Endometrial microvascular endothelial cells (primary cell): ENCODE results near the gene SVIP. TPM values are rescaled to one million over a fixed set of nuclear protein-coding genes. Genes with fewer than 3 reads are reported as not detected.

Source experiments
- in situ Hi-C: cut with HindIII; loops from 2 replicates; pipeline ENCODE4 v1.10.0; 2017; ENCODE audit warnings: low sequenced_read_pairs, low pct_unique_long_range_greater_than_20kb; ENCODE audit errors: inconsistent ontology term
- total RNA-seq: library from RNA; depleted of rRNA; stranded (reverse); fragments of >200 nt; gene quantifications from one replicate; pipeline ENCODE4 v1.2.3, GENCODE V29; 2015; ENCODE audit errors: inconsistent ontology term

The SVIP gene
- total RNA-seq, 1 donor from 2014 or later: 24.5 TPM

DNA sequence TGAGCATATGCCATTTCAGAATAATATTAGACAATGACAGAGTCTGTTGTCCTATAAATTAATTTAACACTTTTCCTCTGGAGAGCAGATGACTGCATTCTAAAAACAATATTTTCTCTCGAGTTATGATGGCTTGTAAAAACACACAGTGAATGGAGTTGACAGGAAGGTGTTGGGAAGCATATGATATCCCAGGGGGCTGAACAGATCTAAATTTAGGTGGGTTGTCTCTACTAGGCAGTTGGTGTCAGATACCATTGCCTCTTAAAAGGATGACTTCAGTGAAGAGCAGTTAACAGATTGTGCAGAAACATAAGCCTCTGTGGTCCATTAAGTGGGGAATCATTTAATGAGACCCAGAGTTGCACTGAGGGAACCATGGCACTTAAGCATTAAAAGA is 30.7 kb downstream of the SVIP start:
- in situ Hi-C loops: loop anchor here (25.0 kb wide), 1 partner anchor 462 kb away; the partner anchor contains the start of gene SLC17A6

DNA sequence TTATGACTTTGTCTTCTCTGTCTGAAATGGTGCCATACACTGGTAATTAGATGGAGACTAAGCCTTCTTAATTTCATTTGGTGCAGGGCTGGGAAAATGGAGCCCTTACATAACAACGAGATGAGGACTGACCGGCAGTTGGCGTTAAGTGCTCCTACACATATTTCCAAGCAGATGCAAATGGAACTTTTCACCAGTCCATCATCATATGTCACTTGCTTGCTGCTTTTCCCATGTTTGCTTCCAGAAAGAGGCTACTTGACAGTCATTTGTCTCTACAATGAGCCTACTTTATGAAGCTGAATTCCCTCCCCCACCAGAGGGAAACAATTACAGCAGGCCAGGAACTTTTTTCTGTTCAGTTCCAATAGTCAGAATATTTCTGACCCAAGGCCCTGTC is 32.6 kb downstream of the SVIP start:
- in situ Hi-C loops: loop anchor here (25.0 kb wide), 1 partner anchor 460 kb away; the partner anchor contains the start of gene SLC17A6

DNA sequence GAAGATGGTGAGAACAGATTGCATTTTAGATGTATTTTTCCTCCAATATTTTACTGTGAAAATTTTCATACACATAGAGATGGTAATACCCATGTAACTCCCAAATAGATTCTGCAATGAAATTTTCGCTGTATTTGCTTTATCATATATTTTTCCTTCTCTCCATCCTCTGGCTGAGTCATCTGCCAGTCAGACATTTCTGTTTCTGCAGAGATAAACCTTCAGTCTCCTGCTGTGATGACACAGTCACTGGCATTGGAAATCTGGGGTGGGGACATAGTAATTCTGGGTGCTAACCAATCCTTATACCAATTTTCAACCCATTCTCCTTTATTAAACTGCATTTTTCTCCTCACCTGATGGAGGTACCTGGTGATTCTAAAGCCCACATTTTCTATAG is 33.7 kb downstream of the SVIP start:
- in situ Hi-C loops: loop anchor here (25.0 kb wide), 1 partner anchor 459 kb away; the partner anchor contains the start of gene SLC17A6

DNA sequence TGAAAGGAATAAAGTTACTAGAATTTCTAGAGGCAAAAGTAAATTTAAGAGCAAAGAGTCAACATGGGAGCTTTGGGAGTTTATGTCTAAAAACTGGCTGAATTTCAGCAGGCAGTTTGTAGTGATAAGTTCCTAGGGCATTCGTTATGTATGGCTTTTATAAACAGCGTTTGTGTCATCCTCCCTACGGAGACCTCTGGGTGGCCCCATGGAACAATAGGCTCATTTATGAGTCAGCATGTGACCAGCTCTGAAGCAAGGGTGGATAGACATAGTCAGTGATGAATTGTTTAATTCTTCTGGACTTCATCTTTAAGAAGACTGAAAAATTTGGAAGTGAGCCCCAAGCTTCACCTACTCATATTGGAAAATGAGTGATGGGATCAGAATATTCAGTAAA is 37.1 kb downstream of the SVIP start:
- in situ Hi-C loops: loop anchor here (25.0 kb wide), 1 partner anchor 455 kb away; the partner anchor contains the start of gene SLC17A6

DNA sequence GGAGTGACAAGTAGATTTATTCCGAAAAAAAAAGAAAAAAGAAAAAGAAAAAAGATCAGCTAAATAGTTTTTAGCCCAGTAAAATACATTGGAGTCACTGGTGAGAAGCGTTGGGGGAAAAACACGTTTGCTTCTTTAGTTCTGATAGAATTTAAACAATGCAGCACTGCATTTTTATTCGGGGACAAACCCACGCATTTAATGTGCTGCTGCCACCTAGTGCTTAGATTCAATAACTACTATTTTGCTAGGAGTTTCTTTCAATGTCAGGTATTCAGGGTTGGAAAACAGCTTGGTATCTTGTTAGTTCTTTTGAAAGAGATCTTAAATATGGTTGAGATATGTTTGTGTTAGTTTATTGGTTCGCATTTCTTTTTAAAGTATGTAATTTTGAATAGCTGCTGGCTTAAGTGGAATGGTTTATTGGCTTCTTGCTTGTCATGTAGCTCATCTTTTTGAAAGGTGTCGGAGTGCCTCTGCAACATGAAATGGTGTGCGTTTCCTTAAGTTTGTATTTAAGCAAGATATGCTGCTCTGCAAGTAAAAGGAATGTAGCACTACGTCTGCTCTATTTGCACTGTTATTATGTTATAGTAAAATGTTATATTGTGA is 41.9 kb downstream of the SVIP start:
- in situ Hi-C loops: loop anchor here (25.0 kb wide), 1 partner anchor 450 kb away; the partner anchor contains the start of gene SLC17A6

DNA sequence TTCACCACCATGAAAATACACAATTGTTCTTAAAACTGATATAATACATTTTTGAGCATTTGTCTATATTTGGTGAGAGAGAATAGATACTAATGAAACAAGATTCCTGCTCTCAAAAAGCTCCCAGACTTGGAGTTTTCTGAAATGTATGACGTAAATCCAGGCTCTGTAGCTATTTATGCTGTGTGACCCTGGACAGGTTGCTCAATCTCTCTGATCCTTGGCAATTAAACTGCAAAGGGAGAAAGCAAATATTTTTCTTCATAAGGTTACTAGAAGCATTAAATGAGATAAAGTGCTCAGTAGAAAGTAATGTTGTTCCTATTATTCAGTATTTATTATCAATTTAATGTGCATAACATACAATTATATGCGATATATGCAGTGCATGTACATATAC is 42.5 kb downstream of the SVIP start:
- in situ Hi-C loops: loop anchor here (25.0 kb wide), 1 partner anchor 450 kb away; the partner anchor contains the start of gene SLC17A6

DNA sequence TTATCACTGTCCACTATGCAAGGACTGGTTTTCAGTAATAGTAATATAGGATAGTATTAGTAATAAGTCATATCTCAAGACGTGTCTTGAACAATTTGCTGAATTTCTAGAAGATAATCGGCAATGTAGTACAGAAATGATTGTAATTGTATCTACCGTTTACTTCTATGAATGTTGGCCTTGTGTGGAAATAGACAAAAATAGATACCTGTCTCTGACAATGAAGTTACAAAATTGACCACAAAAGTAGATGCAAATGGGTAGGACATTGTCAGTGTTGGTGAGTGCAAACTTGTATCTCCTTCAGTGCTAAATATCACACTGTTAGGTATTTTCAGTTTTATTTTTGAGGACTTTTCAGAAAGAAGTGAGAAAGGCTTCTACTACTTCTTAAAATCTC is 43.1 kb downstream of the SVIP start:
- in situ Hi-C loops: loop anchor here (25.0 kb wide), 1 partner anchor 449 kb away; the partner anchor contains the start of gene SLC17A6

DNA sequence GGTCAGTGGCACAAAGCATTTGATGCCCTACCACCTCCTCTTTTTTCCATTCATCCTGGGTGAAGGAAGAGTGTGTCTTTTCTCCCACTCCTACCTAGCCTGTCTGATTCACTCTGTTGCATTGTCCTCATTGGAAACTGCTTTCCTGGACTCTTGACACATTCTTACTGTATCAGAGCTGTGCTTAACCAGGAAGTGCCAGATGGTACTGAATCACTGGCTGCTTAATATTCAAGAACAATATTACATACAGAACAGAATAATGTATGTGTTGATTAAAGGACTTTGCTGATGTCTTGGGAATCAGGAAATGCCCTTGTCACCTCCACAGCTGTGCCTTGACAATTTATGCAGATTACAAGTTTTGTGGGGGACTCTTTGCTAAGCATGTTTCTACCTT is 44.4 kb downstream of the SVIP start:
- in situ Hi-C loops: loop anchor here (25.0 kb wide), 1 partner anchor 448 kb away; the partner anchor contains the start of gene SLC17A6

DNA sequence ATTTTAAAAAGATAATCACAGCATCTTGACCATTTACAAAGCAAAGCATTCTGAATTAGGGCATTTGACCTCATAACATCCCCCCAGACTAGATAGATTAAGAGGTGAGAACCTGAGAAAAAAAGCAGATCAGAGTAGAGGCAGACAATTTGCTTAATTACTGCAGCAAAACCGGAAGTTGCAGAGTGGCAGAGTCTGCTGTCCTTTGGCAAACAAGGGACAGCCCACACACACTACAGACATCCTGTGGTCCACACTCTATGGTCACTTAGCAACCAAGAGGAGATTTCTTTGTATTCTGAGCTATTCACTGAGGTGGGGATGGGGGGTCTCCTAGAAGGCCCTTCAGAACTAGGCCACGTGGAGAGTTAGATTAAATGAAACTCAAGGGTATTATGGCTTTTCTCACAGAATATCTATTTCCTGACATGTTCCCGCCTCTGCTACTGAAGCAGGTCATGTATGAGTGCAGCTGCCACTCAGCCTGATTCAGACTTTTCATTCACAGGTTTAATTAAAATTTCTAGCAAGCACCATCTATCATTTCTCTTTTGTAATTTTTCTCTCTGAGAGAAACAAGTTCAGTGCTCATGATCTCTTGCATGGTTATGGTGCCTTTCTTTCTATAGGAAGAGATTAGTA is 48.5 kb downstream of the SVIP start:
- in situ Hi-C loops: loop anchor here (25.0 kb wide), 1 partner anchor 444 kb away; the partner anchor contains the start of gene SLC17A6

DNA sequence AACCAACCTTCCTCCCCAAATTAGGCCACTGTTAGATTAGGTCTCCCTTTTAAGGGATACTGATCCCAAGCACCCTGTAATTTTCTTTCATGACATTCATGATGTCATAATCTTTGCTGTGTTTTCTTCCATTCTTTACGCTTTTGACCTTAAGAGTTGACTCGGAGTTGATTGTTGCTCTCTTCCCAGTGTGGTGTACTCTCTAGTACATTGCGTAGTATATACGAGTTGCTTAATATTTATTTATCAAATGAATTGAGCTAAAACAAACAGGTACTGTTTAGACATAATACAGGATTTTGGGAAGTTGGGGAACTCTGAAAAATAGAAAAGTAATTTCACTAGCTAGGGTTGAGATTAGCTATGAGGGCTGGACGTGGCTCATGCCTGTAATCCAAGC is 49.8 kb downstream of the SVIP start:
- in situ Hi-C loops: loop anchor here (25.0 kb wide), 1 partner anchor 443 kb away; the partner anchor contains the start of gene SLC17A6

DNA sequence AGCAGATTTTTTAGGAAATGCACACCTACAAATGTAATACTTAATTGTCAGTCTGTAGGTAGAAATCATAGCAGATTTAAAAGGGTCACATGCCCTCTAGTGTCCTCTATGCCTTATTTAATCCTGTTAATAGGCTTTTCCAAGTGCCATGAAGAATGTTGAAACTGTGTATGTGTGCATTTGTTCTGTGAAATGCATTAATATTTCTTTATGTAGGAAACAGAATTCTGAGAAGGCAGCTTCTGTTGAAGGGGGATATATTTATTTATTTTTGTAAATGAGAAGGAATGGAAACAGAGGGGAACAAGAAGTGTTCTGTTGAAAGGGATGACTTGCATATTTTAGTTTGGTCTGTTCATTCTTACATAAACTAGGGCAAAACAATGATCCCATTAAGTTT is 51.0 kb downstream of the SVIP start:
- in situ Hi-C loops: loop anchor here (25.0 kb wide), 1 partner anchor 441 kb away; the partner anchor contains the start of gene SLC17A6

DNA sequence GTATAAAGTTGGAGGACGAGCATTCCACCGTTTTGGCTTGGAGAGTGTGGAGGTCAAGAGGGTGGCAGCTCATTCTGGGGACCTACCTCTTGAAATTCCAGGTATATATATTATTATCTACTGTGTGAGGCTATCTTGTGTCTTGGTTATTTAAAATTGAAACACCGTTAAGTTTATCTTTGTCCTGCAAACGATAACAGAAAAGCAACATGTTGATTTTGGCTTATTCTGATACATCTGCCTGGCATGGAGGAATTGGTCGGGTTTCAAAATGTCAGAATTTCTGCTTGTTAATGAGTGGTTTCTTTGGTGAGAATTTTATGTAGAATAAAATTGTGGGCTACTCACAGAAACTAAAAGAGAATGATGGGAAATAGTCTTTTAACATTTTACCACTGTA is 54.4 kb downstream of the SVIP start:
- in situ Hi-C loops: loop anchor here (25.0 kb wide), 1 partner anchor 438 kb away; the partner anchor contains the start of gene SLC17A6

DNA sequence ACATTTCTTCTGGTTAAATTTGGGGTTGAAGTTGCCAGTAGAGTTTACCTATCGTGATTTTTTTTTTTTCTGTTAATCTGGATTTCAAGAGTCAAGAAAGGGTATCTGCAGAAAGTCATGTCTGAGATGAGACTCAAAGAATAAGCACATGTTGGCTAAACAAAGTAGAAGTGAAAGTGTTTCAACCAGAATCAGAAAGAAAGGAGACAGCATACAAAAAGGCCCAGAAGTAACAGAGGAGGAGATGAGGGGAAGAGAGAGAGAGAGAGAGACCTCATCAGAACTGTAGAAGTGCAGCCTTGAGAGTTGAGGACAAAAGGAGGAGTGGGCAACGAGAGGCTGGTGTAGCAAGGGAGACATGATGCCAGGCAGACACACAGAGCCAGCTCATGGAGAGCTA is 54.9 kb downstream of the SVIP start:
- in situ Hi-C loops: loop anchor here (25.0 kb wide), 1 partner anchor 437 kb away; the partner anchor contains the start of gene SLC17A6

DNA sequence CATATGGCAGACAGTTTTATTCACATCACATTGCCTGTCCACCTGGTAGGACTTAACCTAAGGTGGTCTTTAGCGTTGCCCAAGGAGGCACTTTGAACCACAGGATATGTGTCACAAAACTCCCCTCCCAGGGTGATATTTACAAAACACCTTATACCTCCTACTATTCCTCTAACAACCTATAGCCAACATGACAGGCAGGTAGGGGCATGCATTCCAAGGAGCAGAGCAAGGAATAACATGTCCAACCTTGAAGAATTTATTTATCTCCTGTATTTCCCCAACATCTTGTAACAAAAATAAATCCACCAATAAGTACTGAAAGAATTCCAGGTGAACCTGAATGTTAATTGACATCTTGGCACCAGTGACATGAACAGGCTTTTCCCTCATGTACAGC is 60.5 kb downstream of the SVIP start:
- in situ Hi-C loops: no loop called here

Other genes with a start within 250 kb of the SVIP start
- gene FANCF, start 204.0 kb downstream of the SVIP start, total RNA-seq: 14.3 TPM
- gene GAS2, start 163.2 kb downstream of the SVIP start, total RNA-seq: 3.6 TPM
- gene CCDC179, start 30.7 kb upstream of the SVIP start, total RNA-seq: not detected